K562 (cell line): Measurements from ENCODE around the gene NEURL1B.

Experiments
- CBX5 ChIP-seq: IDR thresholded peaks from 2 replicates; pipeline ENCODE4 v1.6.1; 2014; ENCODE audit warnings: low read depth, borderline replicate concordance
- FOXP4 ChIP-seq: sonication (generic); formaldehyde crosslinking; IDR thresholded peaks from 2 replicates; pipeline ENCODE4 v1.8.0; 2022; ENCODE audit warnings: mild to moderate bottlenecking, missing genetic modification reagents, borderline replicate concordance
- IRF2 ChIP-seq: sonication (generic); formaldehyde crosslinking; IDR thresholded peaks from 2 replicates; pipeline ENCODE4 v1.8.1; 2022; ENCODE audit warnings: mild to moderate bottlenecking, missing genetic modification reagents
- MXI1 ChIP-seq: IDR thresholded peaks from 2 replicates; pipeline ENCODE4 v1.6.1; 2011; ENCODE audit warnings: low read depth, mild to moderate bottlenecking, improper control_type of control experiment, low read length
- NFATC3 ChIP-seq: fragments of 450-650 bp; IDR thresholded peaks from 2 replicates; pipeline ENCODE4 v1.6.1; 2017; ENCODE audit warnings: mild to moderate bottlenecking
- POLR2A ChIP-seq: fragments of 450-650 bp; conservative IDR thresholded peaks from 2 replicates; pipeline ENCODE4 v1.6.1; 2016
- RAD21 ChIP-seq, 2 experiments: fragments of 250-450 bp in 1 of 2; fragments of 450-650 bp in 1 of 2; sonication (Bioruptor Pico) in 1 of 2; formaldehyde crosslinking in 1 of 2; IDR thresholded peaks in 1 of 2; conservative IDR thresholded peaks in 1 of 2; 2 replicates each; pipeline versions ENCODE4 v1.4.0 to v1.8.0; 2020 to 2022; ENCODE audit warnings: mild to moderate bottlenecking in 2 of 2, moderate library complexity in 1 of 2
- TAF1 ChIP-seq: IDR thresholded peaks from 2 replicates; pipeline ENCODE4 v1.6.1; 2011; ENCODE audit warnings: mild to moderate bottlenecking, low read length, moderate library complexity; ENCODE audit not compliant: insufficient read depth, control insufficient read depth, severe bottlenecking; ENCODE audit errors: extremely low read depth
- ZNF280A ChIP-seq: fragments of 450-650 bp; IDR thresholded peaks from 2 replicates; pipeline ENCODE4 v1.6.1; 2018; ENCODE audit warnings: mild to moderate bottlenecking, low read depth; ENCODE audit not compliant: partially characterized antibody
- ZNF586 ChIP-seq: fragments of 450-650 bp; formaldehyde crosslinking; conservative IDR thresholded peaks from 2 replicates; pipeline ENCODE4 v1.4.0; 2020; ENCODE audit warnings: mild to moderate bottlenecking, moderate library complexity

- TF ChIP-seq POLR2A (no peak), CBX5 (no peak), NFATC3 (no peak), ZNF586 (CRISPR knock-in tag) (no peak), TAF1 (no peak), MXI1 (no peak), IRF2 (CRISPR knock-in tag) (no peak), RAD21 (CRISPR knock-in tag; conservative IDR thresholded peaks at IDR 0.05 in 1 of 2, IDR thresholded peaks at IDR 0.05 in 1 of 2) (no peak), FOXP4 (CRISPR knock-in tag) (no peak), ZNF280A (no peak)
These were observed 10.1 kb upstream of the NEURL1B start for GRCh38 chr5:172630986-172631385.
